Common myeloid progenitor, CD34-positive (primary cell): ENCODE data around the gene LYRM4.

Source experiments
- CTCF ChIA-PET: fragments of 350-600 bp; sonication (Branson Sonifier 250); formaldehyde crosslinking; loops from one replicate; lab custom pipeline; 2021; ENCODE audit warnings: antibody characterized with exemption; lab: Charles Lee
- POLR2A ChIA-PET: fragments of 350-600 bp; sonication (Branson Sonifier 250); formaldehyde crosslinking; loops from one replicate; lab custom pipeline; 2021; ENCODE audit warnings: antibody characterized with exemption; lab: Charles Lee
- DNase-seq, 3 donors: peaks; one replicate each; pipeline versions ENCODE4 v3.0.0 to v3.0.0-alpha.2; 2013
- H3K27ac ChIP-seq, 2 experiments: 1 replicate in 1 of 2; 2 replicates in 1 of 2; pipeline ENCODE4 v1.7.0; 2013; ENCODE audit warnings: inconsistent platforms in 2 of 2, low read length in 2 of 2, mild to moderate bottlenecking in 2 of 2, low read depth in 1 of 2, moderate library complexity in 1 of 2; ENCODE audit not compliant: severe bottlenecking in 2 of 2, insufficient read depth in 1 of 2, poor library complexity in 1 of 2
- H3K27me3 ChIP-seq, 5 experiments: replicated peaks in 2 of 5; 1 replicate in 3 of 5; 2 replicates in 2 of 5; pipeline versions ENCODE4 v1.6.1 to v1.7.0; 2013; ENCODE audit warnings: low read length in 4 of 5, mild to moderate bottlenecking in 2 of 5, moderate library complexity in 2 of 5, inconsistent platforms in 1 of 5; ENCODE audit not compliant: insufficient read depth in 5 of 5, control insufficient read depth in 4 of 5
- H3K36me3 ChIP-seq, 4 experiments: 1 replicate in 2 of 4; 2 replicates in 2 of 4; pipeline versions ENCODE4 v1.6.1 to v1.7.0; 2013; ENCODE audit warnings: low read length in 3 of 4, control low read depth in 1 of 4, mild to moderate bottlenecking in 1 of 4; ENCODE audit not compliant: control insufficient read depth in 4 of 4, insufficient read depth in 4 of 4
- H3K4me1 ChIP-seq, 4 experiments: 1 replicate in 3 of 4; 2 replicates in 1 of 4; pipeline versions ENCODE4 v1.6.1 to v1.7.1; 2013; ENCODE audit warnings: low read length in 3 of 4, mild to moderate bottlenecking in 3 of 4, control low read depth in 1 of 4, inconsistent platforms in 1 of 4, moderate library complexity in 1 of 4; ENCODE audit not compliant: control insufficient read depth in 4 of 4, insufficient read depth in 4 of 4; ENCODE audit errors: control extremely low read depth in 1 of 4
- H3K4me3 ChIP-seq, 7 experiments: 1 replicate in 4 of 7; 2 replicates in 3 of 7; pipeline versions ENCODE4 v1.5.1 to v1.7.0; 2013; ENCODE audit warnings: mild to moderate bottlenecking in 7 of 7, low read length in 6 of 7, moderate library complexity in 6 of 7, inconsistent platforms in 2 of 7, low read depth in 2 of 7, control low read depth in 1 of 7; ENCODE audit not compliant: insufficient read depth in 4 of 7, control insufficient read depth in 1 of 7; ENCODE audit errors: extremely low read depth in 1 of 7
- H3K9me3 ChIP-seq, 5 experiments: 1 replicate in 4 of 5; 2 replicates in 1 of 5; pipeline versions ENCODE4 v1.6.1 to v1.7.1; 2013; ENCODE audit warnings: low read length in 4 of 5, mild to moderate bottlenecking in 2 of 5, inconsistent platforms in 1 of 5, low read depth in 1 of 5, moderate library complexity in 1 of 5; ENCODE audit not compliant: control insufficient read depth in 4 of 5, insufficient read depth in 2 of 5; ENCODE audit errors: control extremely low read depth in 1 of 5
- WGBS: methylation state at CpG from one replicate; pipeline ENCODE4 v1.1.5; 2013; ENCODE audit not compliant: insufficient coverage; 5-methylcytosine and 5-hydroxymethylcytosine counted together

LYRM4 gene

GRCh38 chr6:5302220-5302946 lies 41.6 kb upstream of the LYRM4 start:
- peak overlapping the region in 1 of 7 experiments; percentile 3 for H3K4me3 ChIP-seq
- H3K4me1 ChIP-seq = peaks cover 0 to 8% (median 3%) of the 10 kb centered on the region in 4 experiments
- ChIA-PET POLR2A (interaction anchor here (0.7 kb wide), 1 partner anchor 1101 kb away, joined by 4 read pairs; no protein-coding TSS in a partner anchor), CTCF (interaction anchor here (0.9 to 2.0 kb wide), 11 partner anchors 12 to 161 kb away, joined by 3 to 13 read pairs (median 4); no protein-coding TSS in a partner anchor)
- no peak for DNase-seq
- no peak overlapping the region for H3K27ac ChIP-seq
- H3K27me3 ChIP-seq = no peaks in the 10 kb centered on the region
- H3K9me3 ChIP-seq = no peaks in the 10 kb centered on the region
- H3K36me3 ChIP-seq = peaks cover 0 to 2% (median 0%) of the 10 kb centered on the region in 4 experiments
- 85% methylated on average over 8 of the region's 10 CpGs for whole genome bisulfite sequencing

GRCh38 chr6:5300206-5300764 lies 39.5 kb upstream of the LYRM4 start:
- CTCF ChIA-PET = interaction anchor here (1.0 kb wide), 1 partner anchor 157 kb away, joined by 3 read pairs; no protein-coding TSS in a partner anchor
- Histone ChIP-seq H3K27me3 (no peaks in the 10 kb centered on the region), H3K36me3 (peaks cover 0 to 2% (median 0%) of the 10 kb centered on the region in 4 experiments), H3K9me3 (no peaks in the 10 kb centered on the region), H3K4me1 (peaks cover 0 to 8% (median 3%) of the 10 kb centered on the region in 4 experiments), H3K4me3 (no peak overlapping the region), H3K27ac (no peak overlapping the region)
- no CpG with 5 or more reads among the region's 1 CpG for WGBS
- POLR2A ChIA-PET = no interaction called here
- DNase-seq = no peak

DNA sequence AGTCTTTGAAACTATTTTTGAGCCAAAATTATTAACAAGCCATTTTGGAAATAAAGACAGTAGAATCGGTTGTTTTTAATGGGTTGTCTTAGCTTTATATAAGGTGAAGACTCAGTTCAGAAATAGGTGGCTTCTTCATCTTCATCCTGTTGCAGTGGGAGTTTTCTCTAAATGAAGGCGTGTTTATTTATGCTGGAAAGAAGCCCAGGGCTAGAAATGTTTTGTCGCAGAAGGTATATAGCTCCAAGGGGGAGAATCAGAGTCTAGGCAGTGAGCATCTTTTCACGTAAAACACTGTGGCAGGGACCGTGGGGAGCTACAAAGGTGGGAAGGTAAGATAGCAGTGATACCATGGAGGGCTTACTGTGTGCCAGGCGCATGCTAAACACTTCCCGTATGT lies 34.9 kb upstream of the LYRM4 start:
- Histone ChIP-seq H3K4me1 (peaks cover 0 to 16% (median 10%) of the 10 kb centered on the region in 4 experiments), H3K4me3 (no peak overlapping the region), H3K9me3 (no peaks in the 10 kb centered on the region), H3K36me3 (peaks cover 0 to 2% (median 0%) of the 10 kb centered on the region in 4 experiments), H3K27me3 (no peaks in the 10 kb centered on the region), H3K27ac (no peak overlapping the region)
- DNase-seq = no peak
- 96% methylated on average over 3 of the region's 7 CpGs for WGBS
- ChIA-PET CTCF (interaction anchor here (0.6 to 1.5 kb wide), 4 partner anchors 13 to 1366 kb away, joined by 3 to 4 read pairs (median 4); no protein-coding TSS in a partner anchor), POLR2A (no interaction called here)

DNA sequence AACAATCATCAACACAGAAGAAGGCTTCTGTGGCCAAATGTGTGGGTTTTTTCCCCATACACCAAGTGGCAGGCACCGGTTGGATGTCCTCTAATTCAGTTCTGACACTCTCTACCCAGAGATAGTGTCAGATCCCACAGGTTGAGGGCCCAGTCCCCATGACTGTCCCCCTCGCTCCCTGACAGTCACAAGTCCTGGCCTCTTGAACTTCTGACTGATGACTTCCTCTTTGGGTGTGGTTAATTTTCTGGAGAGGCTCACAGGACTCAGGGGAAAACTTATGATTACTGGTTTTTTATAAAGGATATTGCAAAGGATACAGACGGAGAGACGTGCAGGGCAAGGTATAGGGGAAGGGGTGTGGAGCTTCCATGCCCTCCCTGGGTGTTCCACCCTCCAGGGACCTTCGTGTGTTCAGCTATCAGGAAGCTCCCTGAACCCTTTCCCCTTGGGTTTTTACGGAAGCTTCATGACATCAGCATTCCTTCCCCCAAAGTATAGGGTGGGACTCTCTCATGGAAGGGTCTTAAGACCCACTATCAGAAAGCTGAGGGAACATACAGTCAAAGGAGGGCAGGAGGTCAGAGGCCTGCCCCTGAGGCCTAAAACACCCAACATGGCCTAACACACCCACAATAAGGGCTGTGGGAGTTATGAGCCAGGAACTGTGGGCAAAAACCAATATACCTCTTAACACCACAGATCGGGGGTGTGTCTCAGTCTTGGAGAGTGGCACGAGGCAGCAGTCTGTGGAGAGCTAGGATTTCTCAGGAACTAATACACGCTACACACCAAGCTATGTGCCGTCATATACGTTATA lies 33.9 kb upstream of the LYRM4 start:
- peak; percentile 8 to 78 (median 67) for DNase-seq
- no peaks in the 10 kb centered on the region for H3K9me3 ChIP-seq
- 5% methylated on average over 3 of the region's 11 CpGs for WGBS
- POLR2A ChIA-PET = no interaction called here
- no peaks in the 10 kb centered on the region for H3K27me3 ChIP-seq
- CTCF ChIA-PET = interaction anchor here (1.0 to 1.5 kb wide), 3 partner anchors 11 to 151 kb away, joined by 3 to 4 read pairs (median 3); no protein-coding TSS in a partner anchor
- H3K27ac ChIP-seq = peak overlapping the region in 1 of 2 experiments; percentile 14
- H3K4me3 ChIP-seq = peak overlapping the region in 1 of 7 experiments; percentile 4
- peaks cover 0 to 2% (median 0%) of the 10 kb centered on the region in 4 experiments for H3K36me3 ChIP-seq
- H3K4me1 ChIP-seq = peaks cover 0 to 16% (median 10%) of the 10 kb centered on the region in 4 experiments

GRCh38 chr6:5293692-5294091 lies 32.9 kb upstream of the LYRM4 start:
- no peak overlapping the region for H3K4me3 ChIP-seq
- POLR2A ChIA-PET = interaction anchor here (0.5 kb wide), 1 partner anchor 132 kb away, joined by 3 read pairs; no protein-coding TSS in a partner anchor
- WGBS = 75% methylated on average over 1 of the region's 2 CpGs
- DNase-seq = no peak
- H3K9me3 ChIP-seq = no peaks in the 10 kb centered on the region
- peaks cover 0 to 2% (median 0%) of the 10 kb centered on the region in 4 experiments for H3K36me3 ChIP-seq
- CTCF ChIA-PET = no interaction called here
- H3K27me3 ChIP-seq = no peaks in the 10 kb centered on the region
- no peak overlapping the region for H3K27ac ChIP-seq
- peaks cover 0 to 16% (median 10%) of the 10 kb centered on the region in 4 experiments for H3K4me1 ChIP-seq

GRCh38 chr6:5292154-5292553 lies 31.4 kb upstream of the LYRM4 start:
- no peak for DNase-seq
- peaks cover 0 to 16% (median 10%) of the 10 kb centered on the region in 4 experiments for H3K4me1 ChIP-seq
- CTCF ChIA-PET = no interaction called here
- 100% methylated on average over 1 of the region's 1 CpG for WGBS
- H3K9me3 ChIP-seq = no peaks in the 10 kb centered on the region
- no peak overlapping the region for H3K4me3 ChIP-seq
- no peaks in the 10 kb centered on the region for H3K36me3 ChIP-seq
- POLR2A ChIA-PET = no interaction called here
- H3K27me3 ChIP-seq = no peaks in the 10 kb centered on the region
- H3K27ac ChIP-seq = no peak overlapping the region
